GM23248 (cell line): ENCODE results near the gene GPR17. TPM values are rescaled to one million over a fixed set of nuclear protein-coding genes. Genes with fewer than 3 reads are reported as not detected.

ENCODE experiments used
- DNase-seq: peaks from one replicate; pipeline ENCODE4 v3.0.0-alpha.2; 2015
- H2AFZ ChIP-seq: fragments of 200-600 bp; sonication (generic); 2 replicates; pipeline ENCODE4 v1.6.1; 2016; ENCODE audit warnings: antibody characterized with exemption
- H3F3A ChIP-seq: fragments of 200-600 bp; sonication (generic); 2 replicates; pipeline ENCODE4 v1.6.1; 2016; ENCODE audit warnings: mild to moderate bottlenecking, antibody characterized with exemption, mixed run types; ENCODE audit not compliant: insufficient read depth
- H3K27ac ChIP-seq: fragments of 200-600 bp; sonication (generic); 2 replicates; pipeline ENCODE4 v1.5.1; 2016; ENCODE audit warnings: mild to moderate bottlenecking
- H3K27me3 ChIP-seq: fragments of 200-600 bp; sonication (generic); replicated peaks from 2 replicates; pipeline ENCODE4 v1.6.1; 2016; ENCODE audit warnings: mild to moderate bottlenecking; ENCODE audit not compliant: insufficient read depth
- H3K36me3 ChIP-seq: fragments of 200-600 bp; sonication (generic); 2 replicates; pipeline ENCODE4 v1.6.1; 2016; ENCODE audit warnings: low read depth, mild to moderate bottlenecking
- H3K4me1 ChIP-seq: fragments of 200-600 bp; sonication (generic); 2 replicates; pipeline ENCODE4 v1.6.1; 2016; ENCODE audit warnings: mild to moderate bottlenecking; ENCODE audit not compliant: insufficient read depth
- H3K4me2 ChIP-seq: fragments of 200-600 bp; sonication (generic); one replicate; pipeline ENCODE4 v1.6.1; 2016; ENCODE audit warnings: mild to moderate bottlenecking; ENCODE audit not compliant: unreplicated experiment
- H3K4me3 ChIP-seq: fragments of 200-600 bp; sonication (generic); 2 replicates; pipeline ENCODE4 v1.5.1; 2016; ENCODE audit warnings: mild to moderate bottlenecking
- H3K79me2 ChIP-seq: fragments of 200-600 bp; sonication (generic); 2 replicates; pipeline ENCODE4 v1.6.1; 2016; ENCODE audit warnings: mild to moderate bottlenecking; ENCODE audit not compliant: insufficient read depth
- H3K9ac ChIP-seq: fragments of 200-600 bp; sonication (generic); 2 replicates; pipeline ENCODE4 v1.6.1; 2016; ENCODE audit warnings: mild to moderate bottlenecking
- H3K9me2 ChIP-seq: fragments of 200-600 bp; sonication (generic); 2 replicates; pipeline ENCODE4 v1.6.1; 2016; ENCODE audit warnings: mixed run types, mild to moderate bottlenecking, moderate library complexity; ENCODE audit not compliant: insufficient read depth
- H3K9me3 ChIP-seq: fragments of 200-600 bp; sonication (generic); one replicate; pipeline ENCODE4 v1.6.1; 2017; ENCODE audit warnings: low read depth
- H4K20me1 ChIP-seq: fragments of 200-600 bp; sonication (generic); 2 replicates; pipeline ENCODE4 v1.6.0; 2016; ENCODE audit not compliant: insufficient read depth
- EZH2 ChIP-seq: fragments of 200-600 bp; sonication (generic); IDR thresholded peaks from 2 replicates; pipeline ENCODE4 v1.6.1; 2018; ENCODE audit warnings: antibody characterized with exemption, mild to moderate bottlenecking; ENCODE audit not compliant: insufficient read depth, poor library complexity, severe bottlenecking
- EZH2phosphoT487 ChIP-seq: fragments of 200-600 bp; sonication (generic); IDR thresholded peaks from 2 replicates; pipeline ENCODE4 v1.6.1; 2018; ENCODE audit warnings: antibody characterized with exemption, moderate library complexity, mild to moderate bottlenecking, low read depth; ENCODE audit not compliant: insufficient read depth
- WGBS, 2 experiments: methylation state at CpG; one replicate each; pipeline ENCODE4 v1.1.6; 2015 to 2017; ENCODE audit warnings: low lambda C conversion rate in 2 of 2, low coverage in 1 of 2; ENCODE audit errors: missing lambda C conversion rate in 2 of 2; 5-methylcytosine and 5-hydroxymethylcytosine counted together
- in situ Hi-C: fragments of 300-500 bp; cut with MboI; formaldehyde crosslinking; loops from 2 replicates; pipeline ENCODE4 v1.15.0; 2020
- polyA plus RNA-seq: library from polyadenylated mRNA; unstranded; fragments of >200 nt; fragmentation: Nextera tagmentation; extraction: Ambion mirVana; gene quantifications from 2 replicates; pipeline ENCODE4 v1.2.1, GENCODE V29; 2016
- total RNA-seq: library from RNA; depleted of rRNA; stranded (reverse); fragments of >200 nt; shearing (Covaris generic); gene quantifications from 2 replicates; pipeline ENCODE4 v1.2.3, GENCODE V29; 2014

The GPR17 gene
- total and polyA plus RNA-seq, 2 experiments from 2014 or later = 0.11 TPM; not detected in 1

- Histone ChIP-seq H3K4me3 (no peak overlapping the region), H3K9ac (no peak overlapping the region), H2AFZ (no peak overlapping the region), H3K79me2 (no peaks in the 10 kb centered on the region), H3K27me3 (no peaks in the 10 kb centered on the region), H3K4me2 (no peak overlapping the region), H3K4me1 (peaks cover 12% of the 10 kb centered on the region), H3K36me3 (no peaks in the 10 kb centered on the region), H4K20me1 (no peaks in the 10 kb centered on the region), H3F3A (peaks cover 4% of the 10 kb centered on the region; the same call in 1 of the 2 replicates), H3K9me3 (no peaks in the 10 kb centered on the region), H3K27ac (no peak overlapping the region), H3K9me2 (no peaks in the 10 kb centered on the region)
- TF ChIP-seq EZH2 = no peak
- TF ChIP-seq EZH2phosphoT487 = no peak
- no peak for DNase-seq
- in situ Hi-C loops = no loop called here
- 88 to 89% methylated on average over 3 to 6 of the region's 6 CpGs for WGBS, 2 experiments
Observed at GRCh38 chr2:127619203-127619590, 26.8 kb upstream of the GPR17 start.

GRCh38 chr2:127619877-127620705 lies 25.9 kb upstream of the GPR17 start:
- no peak overlapping the region for H3K27ac ChIP-seq
- no peak overlapping the region for H2AFZ ChIP-seq
- in situ Hi-C loops = no loop called here
- no peaks in the 10 kb centered on the region for H3K27me3 ChIP-seq
- no peak overlapping the region for H3K4me2 ChIP-seq
- H3K4me3 ChIP-seq = no peak overlapping the region
- H3K9ac ChIP-seq = no peak overlapping the region
- H3K4me1 ChIP-seq = peaks cover 4% of the 10 kb centered on the region
- no peaks in the 10 kb centered on the region for H3K79me2 ChIP-seq
- no peak for DNase-seq
- no peaks in the 10 kb centered on the region for H4K20me1 ChIP-seq
- no peaks in the 10 kb centered on the region for H3K9me2 ChIP-seq
- 66 to 72% methylated on average over 13 to 16 of the region's 16 CpGs for WGBS, 2 experiments
- H3F3A ChIP-seq = no peaks in the 10 kb centered on the region
- H3K36me3 ChIP-seq = no peaks in the 10 kb centered on the region
- no peaks in the 10 kb centered on the region for H3K9me3 ChIP-seq
- TF ChIP-seq EZH2 (no peak), EZH2phosphoT487 (no peak)

GRCh38 chr2:127620866-127621265 lies 25.1 kb upstream of the GPR17 start:
- H3K4me3 ChIP-seq = no peak overlapping the region
- H3K4me1 ChIP-seq = no peaks in the 10 kb centered on the region
- no peaks in the 10 kb centered on the region for H3F3A ChIP-seq
- WGBS, 2 experiments = 73 to 81% methylated on average over 3 of the region's 3 CpGs
- H3K27ac ChIP-seq = no peak overlapping the region
- H3K9ac ChIP-seq = no peak overlapping the region
- in situ Hi-C loops = no loop called here
- TF ChIP-seq EZH2phosphoT487 = no peak
- no peak for TF ChIP-seq EZH2
- no peak for DNase-seq
- no peaks in the 10 kb centered on the region for H3K9me2 ChIP-seq
- no peaks in the 10 kb centered on the region for H3K27me3 ChIP-seq
- no peaks in the 10 kb centered on the region for H3K36me3 ChIP-seq
- H3K4me2 ChIP-seq = no peak overlapping the region
- no peaks in the 10 kb centered on the region for H3K9me3 ChIP-seq
- H2AFZ ChIP-seq = no peak overlapping the region
- H4K20me1 ChIP-seq = no peaks in the 10 kb centered on the region
- H3K79me2 ChIP-seq = no peaks in the 10 kb centered on the region

GRCh38 chr2:127621981-127622431 lies 23.9 kb upstream of the GPR17 start:
- 92 to 97% methylated on average over 11 to 15 of the region's 15 CpGs for WGBS, 2 experiments
- DNase-seq = no peak
- H3K9ac ChIP-seq = no peak overlapping the region
- no peaks in the 10 kb centered on the region for H3K4me1 ChIP-seq
- no peak overlapping the region for H3K4me2 ChIP-seq
- no peak overlapping the region for H3K27ac ChIP-seq
- no peaks in the 10 kb centered on the region for H3K79me2 ChIP-seq
- no peak overlapping the region for H3K4me3 ChIP-seq
- in situ Hi-C loops = no loop called here
- no peak for TF ChIP-seq EZH2
- no peak for TF ChIP-seq EZH2phosphoT487
- H3K27me3 ChIP-seq = no peaks in the 10 kb centered on the region
- H2AFZ ChIP-seq = no peak overlapping the region
- H4K20me1 ChIP-seq = no peaks in the 10 kb centered on the region
- no peaks in the 10 kb centered on the region for H3K9me3 ChIP-seq
- H3K36me3 ChIP-seq = no peaks in the 10 kb centered on the region
- no peaks in the 10 kb centered on the region for H3F3A ChIP-seq
- H3K9me2 ChIP-seq = no peaks in the 10 kb centered on the region
